ENCODE measurements around the gene ZFYVE21. TPM values are rescaled to one million over a fixed set of nuclear protein-coding genes. Genes with fewer than 3 reads are reported as not detected.

The ZFYVE21 gene
- polyA plus RNA-seq, 2 of the 4 experiments (the other 2 are of a cell fraction): 28.7 to 33.0 TPM

- no peak for ATAC-seq
- H3K27ac ChIP-seq: no peak overlapping the region
- 95% methylated on average over 24 of the region's 29 CpGs for WGBS (ENCODE audit: missing lambda C conversion rate)
- no peaks in the 10 kb centered on the region for H3K9me3 ChIP-seq
- ChIA-PET CTCF (interaction anchor here (0.5 to 1.4 kb wide), 3 partner anchors 10 to 267 kb away, joined by 3 read pairs; no protein-coding TSS in a partner anchor), POLR2A (interaction anchor here (0.9 kb wide), 1 partner anchor 9 kb away, joined by 3 read pairs; the partner anchor contains the start of gene ZFYVE21)
- TF ChIP-seq CBX8 (IDR thresholded peaks at IDR 0.05) (no peak), FOXS1 (CRISPR knock-in tag; IDR thresholded peaks at IDR 0.05) (no peak), NPAS2 (CRISPR knock-in tag; IDR thresholded peaks at IDR 0.05; ENCODE audit: borderline replicate concordance) (no peak)
- no peak for FAIRE-seq
- peaks cover 9% of the 10 kb centered on the region; the same call in 2 of the 3 replicates for H3K4me1 ChIP-seq
- H3K4me3 ChIP-seq: no peak overlapping the region
- no peak overlapping the region for H3K4me2 ChIP-seq
- DNase-seq (ENCODE audit: low read depth in 1 of 2, low spot score in 1 of 2): no peak
Measured at GRCh38 chr14:103725001-103725682, 9.5 kb downstream of the ZFYVE21 start.

GRCh38 chr14:103725739-103726395 is 10.3 kb downstream of the ZFYVE21 start:
- Histone ChIP-seq H3K4me1 (peaks cover 9% of the 10 kb centered on the region; the same call in 2 of the 3 replicates), H3K4me2 (no peak overlapping the region), H3K27ac (no peak overlapping the region), H3K4me3 (no peak overlapping the region), H3K9me3 (no peaks in the 10 kb centered on the region)
- TF ChIP-seq CTCF (IDR thresholded peaks at IDR 0.05) (no peak), HOXA7 (CRISPR knock-in tag; IDR thresholded peaks at IDR 0.05) (no peak), HES2 (IDR thresholded peaks at IDR 0.05) (no peak), NPAS2 (CRISPR knock-in tag; IDR thresholded peaks at IDR 0.05; ENCODE audit: borderline replicate concordance) (no peak), MYC (IDR thresholded peaks at IDR 0.05; ENCODE audit: borderline replicate concordance, low read length) (no peak), CBX2 (IDR thresholded peaks at IDR 0.05; ENCODE audit: borderline replicate concordance, low read depth) (no peak), RFX5 (IDR thresholded peaks at IDR 0.05) (no peak), MAFK (IDR thresholded peaks at IDR 0.05; ENCODE audit: partially characterized antibody) (no peak), POLR2AphosphoS2 (conservative IDR thresholded peaks at IDR 0.05; ENCODE audit: low read length) (no peak), BHLHE40 (IDR thresholded peaks at IDR 0.05; ENCODE audit: low read depth, low read length) (no peak), RCOR1 (IDR thresholded peaks at IDR 0.05; ENCODE audit: low read depth, low read length) (no peak), MAX (IDR thresholded peaks at IDR 0.05) (no peak), JUN (IDR thresholded peaks at IDR 0.05) (no peak)
- ATAC-seq (no peak), FAIRE-seq (no peak), DNase-seq (ENCODE audit: low read depth in 1 of 2, low spot score in 1 of 2) (no peak)
- WGBS (ENCODE audit: missing lambda C conversion rate): 98% methylated on average over 16 of the region's 16 CpGs
- ChIA-PET POLR2A (interaction anchor here (0.9 kb wide), 1 partner anchor 10 kb away, joined by 3 read pairs; the partner anchor contains the start of gene ZFYVE21), CTCF (no interaction called here)

- no peak for DNase-seq (ENCODE audit: low read depth in 1 of 2, low spot score in 1 of 2)
- WGBS (ENCODE audit: missing lambda C conversion rate): 90% methylated on average over 15 of the region's 18 CpGs
- TF ChIP-seq HOXA7 (CRISPR knock-in tag; IDR thresholded peaks at IDR 0.05): no peak
- no peak for TF ChIP-seq FOSB (CRISPR knock-in tag; IDR thresholded peaks at IDR 0.05)
- TF ChIP-seq POLR2A (IDR thresholded peaks at IDR 0.05; ENCODE audit: low read length): no peak
- no peak for TF ChIP-seq HMGXB4 (CRISPR knock-in tag; IDR thresholded peaks at IDR 0.05; ENCODE audit: borderline replicate concordance)
- no peak for TF ChIP-seq KDM5A (IDR thresholded peaks at IDR 0.05)
- POLR2A ChIA-PET: no interaction called here
- Histone ChIP-seq H3K9me3 (no peaks in the 10 kb centered on the region), H3K4me2 (no peak overlapping the region), H3K4me1 (peaks cover 6% of the 10 kb centered on the region; the same call in 2 of the 3 replicates), H3K4me3 (no peak overlapping the region), H3K27ac (no peak overlapping the region)
- no peak for ATAC-seq
- CTCF ChIA-PET: interaction anchor here (1.0 kb wide), 1 partner anchor 8 kb away, joined by 3 read pairs; no protein-coding TSS in a partner anchor
- no peak for FAIRE-seq
Measured at GRCh38 chr14:103726474-103726873, 10.9 kb downstream of the ZFYVE21 start.

All from A549 (cell line).